ENCODE measurements around the gene SCN11A.

SCN11A gene

DNA sequence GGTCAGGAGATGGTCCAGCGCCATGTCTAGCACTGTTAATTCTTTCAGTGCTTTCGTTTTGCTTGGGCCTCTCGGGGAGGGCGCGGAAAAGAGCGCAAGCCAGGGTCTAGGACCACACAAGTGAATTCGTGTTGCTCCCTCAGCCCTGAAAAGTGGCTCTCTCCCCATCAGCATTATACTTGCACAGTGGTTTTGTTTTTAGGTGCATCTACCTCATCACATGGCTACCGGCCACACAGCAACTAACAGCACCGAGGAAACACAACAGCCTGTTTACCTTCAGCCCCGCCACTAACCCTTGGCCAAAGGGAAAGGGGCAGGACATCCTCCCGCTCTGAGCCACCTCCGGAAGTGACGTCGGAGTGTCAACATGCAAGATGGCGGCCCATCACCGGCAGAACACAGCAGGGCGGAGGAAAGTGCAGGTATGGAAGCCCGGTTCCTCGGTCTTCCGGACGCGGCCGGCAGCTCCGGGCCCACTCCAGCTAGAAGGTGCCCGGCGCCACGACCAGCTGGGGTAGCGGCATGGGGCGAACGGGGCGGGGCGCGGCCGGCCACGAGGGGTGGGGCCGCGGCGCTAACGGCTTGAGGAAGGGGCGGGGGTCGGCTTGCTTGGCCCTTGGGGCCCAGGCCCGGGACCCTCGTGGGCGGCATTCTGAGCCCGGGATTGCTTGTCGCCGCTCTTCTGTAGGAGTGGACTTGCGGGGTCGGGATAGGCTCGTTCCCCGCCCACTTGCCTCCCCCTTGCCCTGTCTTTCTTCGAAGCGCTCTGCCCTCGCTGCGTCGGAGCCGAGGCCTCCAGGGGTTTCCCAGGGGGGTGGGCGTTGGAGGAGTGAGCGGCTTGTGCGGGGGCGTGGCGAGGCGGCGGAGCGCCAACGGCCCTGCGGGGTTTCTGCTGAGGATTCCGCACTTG, at the start of gene SCN11A, which contains the start of gene WDR48:
Gene SCN11A, minus strand, starts transcription at position 296 of the 913 bp plus-strand sequence. CDS start 101,582 bp downstream, outside the sequence.
Gene WDR48, plus strand, starts transcription at position 368 of the 913 bp plus-strand sequence. Its CDS starts 10 bp downstream, at position 378.
- peak; percentile 89 for DNase-seq

GRCh38 chr3:39101022-39101689, 49.4 kb upstream of the SCN11A start:
- DNase-seq, result peak; percentile 2

DNA sequence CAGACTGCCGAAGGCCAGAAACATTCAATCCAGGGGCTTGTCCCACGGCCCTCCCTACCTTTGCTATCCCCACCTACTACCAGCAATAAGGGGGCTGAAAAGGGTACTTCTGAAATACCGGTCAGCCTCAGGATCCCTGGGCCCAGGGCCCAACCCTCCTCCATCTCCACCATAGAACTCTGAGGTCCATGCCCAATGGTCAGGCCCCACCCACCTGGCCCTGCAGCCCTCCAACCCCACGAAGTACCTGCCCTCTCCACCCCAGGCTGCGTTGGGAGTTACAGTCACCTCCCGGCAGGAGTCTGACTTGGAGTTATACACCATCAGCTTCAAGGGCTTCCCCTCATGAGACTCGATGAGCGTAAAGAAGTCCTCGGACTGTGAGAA, 48.7 kb upstream of the SCN11A start:
- DNase-seq, result no peak

GRCh38 chr3:39099738-39100499, 48.2 kb upstream of the SCN11A start:
- DNase-seq, result no peak

DNA sequence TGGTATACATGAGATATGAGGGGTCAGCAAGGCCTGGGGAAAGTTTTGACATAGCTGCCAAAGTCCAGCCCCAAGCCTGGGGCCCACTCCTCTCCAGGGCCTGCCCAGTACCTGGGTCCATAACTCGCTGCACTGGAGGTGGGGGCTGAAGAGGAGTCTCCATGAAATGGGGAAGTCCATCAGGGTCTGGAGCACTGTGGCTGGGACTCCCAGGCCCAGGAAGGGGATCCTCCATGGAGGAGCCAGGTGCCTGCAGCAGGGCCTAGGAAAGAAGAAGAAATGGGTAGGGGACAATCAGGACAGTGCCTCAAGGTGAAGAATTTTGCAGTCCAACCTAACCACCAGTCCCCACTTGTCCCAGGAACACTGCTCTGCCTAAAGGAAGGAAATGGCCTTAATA, 47.5 kb upstream of the SCN11A start:
- DNase-seq, result no peak

GRCh38 chr3:39098473-39099000, 46.8 kb upstream of the SCN11A start:
- no peak for DNase-seq

GRCh38 chr3:39097716-39098472, 46.1 kb upstream of the SCN11A start:
- no peak for DNase-seq

DNA sequence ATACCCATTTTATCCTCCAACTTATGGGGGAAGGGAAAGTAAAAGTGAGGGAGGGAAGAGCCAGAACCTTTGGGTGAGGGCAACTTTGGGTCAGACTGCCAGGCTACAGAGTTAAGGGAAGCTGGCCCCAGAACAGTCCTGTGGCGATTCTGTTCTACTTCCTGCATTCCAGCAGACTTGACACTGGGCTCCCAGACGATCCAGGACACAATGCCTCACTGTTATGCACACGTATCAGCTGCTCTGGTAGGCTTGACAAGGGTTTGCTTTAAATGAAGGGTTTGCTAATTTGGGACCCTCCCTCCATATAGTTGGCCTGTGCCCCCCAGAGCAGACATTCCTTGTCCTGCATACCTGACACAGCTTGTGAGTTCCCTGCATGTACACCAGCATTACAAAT, 45.0 kb upstream of the SCN11A start:
- DNase-seq, result no peak

GRCh38 chr3:39095778-39096177, 44.0 kb upstream of the SCN11A start:
- DNase-seq, result no peak

GRCh38 chr3:39094851-39095677, 43.3 kb upstream of the SCN11A start:
- no peak for DNase-seq

DNA sequence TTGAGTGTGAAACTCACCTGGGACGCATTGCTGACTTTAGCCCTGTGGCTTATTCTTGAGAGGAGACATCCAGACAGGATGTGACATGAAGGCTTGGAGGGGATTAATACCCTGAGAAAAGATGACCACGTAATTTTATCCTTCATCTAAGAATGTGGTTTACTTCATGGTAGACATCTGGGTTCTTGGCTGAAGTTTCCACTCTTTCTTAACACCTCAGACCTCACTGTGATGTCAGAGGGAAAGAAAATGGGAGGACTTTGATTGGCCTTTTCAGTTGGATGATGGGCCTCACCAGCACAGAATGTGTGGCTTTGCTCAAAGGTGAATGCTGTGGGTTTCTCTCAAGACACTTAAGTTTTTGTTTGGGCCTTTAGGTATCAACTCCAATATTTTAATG, 39.2 kb upstream of the SCN11A start:
- no peak for DNase-seq

DNA sequence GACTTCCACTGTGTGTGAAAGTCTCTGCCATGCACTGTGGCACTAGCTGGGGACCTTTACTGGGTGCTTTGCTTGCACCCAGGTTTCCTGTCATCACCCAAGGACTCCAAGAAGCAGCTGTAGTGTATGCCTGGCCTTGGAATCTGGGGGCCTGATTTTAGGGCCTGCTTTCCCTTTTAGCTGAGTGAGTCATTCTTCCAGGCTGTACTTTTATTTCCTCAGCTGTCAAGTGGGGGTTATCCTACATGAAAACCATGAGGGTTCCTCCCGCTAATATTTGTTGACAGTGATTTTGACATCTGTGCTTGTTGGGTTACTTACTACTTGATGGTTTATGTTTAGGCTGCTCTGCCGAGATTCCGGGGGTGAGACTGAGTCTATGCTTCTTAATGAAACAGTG, 37.1 kb upstream of the SCN11A start:
- DNase-seq, result no peak

- DNase-seq, result no peak
These were observed 36.7 kb upstream of the SCN11A start for GRCh38 chr3:39088456-39088855.

GRCh38 chr3:39086144-39086543, 34.4 kb upstream of the SCN11A start:
- DNase-seq, result no peak

DNA sequence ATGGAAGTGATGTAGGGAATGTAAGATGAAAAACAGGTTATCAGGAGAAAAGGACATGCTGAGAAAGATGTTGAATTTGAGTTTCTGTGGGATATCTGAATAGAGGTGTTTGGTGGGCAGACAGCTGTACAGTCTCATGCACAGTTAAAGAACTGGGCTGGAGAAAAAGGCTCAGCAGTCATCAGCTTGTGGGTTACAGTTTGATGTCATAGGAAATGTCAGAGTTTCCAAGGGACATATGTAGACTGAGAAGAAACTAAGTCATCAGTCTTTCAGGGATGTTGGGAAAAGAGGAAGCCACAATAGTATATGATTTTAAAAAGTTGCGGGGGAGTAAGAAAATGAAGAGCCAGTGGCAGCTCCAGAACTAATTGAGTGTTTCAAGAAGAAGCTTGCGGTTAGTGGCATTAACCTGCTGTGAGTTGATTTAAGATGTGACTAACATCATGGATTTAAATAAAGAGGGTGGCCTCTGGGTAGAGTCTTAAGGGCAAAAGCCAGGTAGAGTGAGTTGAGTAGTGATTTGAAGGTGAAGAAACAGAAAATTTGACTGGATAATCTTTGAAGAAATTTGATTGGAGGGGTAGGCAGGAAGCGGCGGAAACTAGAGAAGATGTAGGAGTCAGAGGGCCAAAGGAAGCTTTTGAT, 31.0 kb upstream of the SCN11A start:
- no peak for DNase-seq

GRCh38 chr3:39080026-39080425, 28.3 kb upstream of the SCN11A start:
- DNase-seq, result no peak

- DNase-seq, result no peak
These were observed 27.8 kb upstream of the SCN11A start for GRCh38 chr3:39079530-39079929.

DNA sequence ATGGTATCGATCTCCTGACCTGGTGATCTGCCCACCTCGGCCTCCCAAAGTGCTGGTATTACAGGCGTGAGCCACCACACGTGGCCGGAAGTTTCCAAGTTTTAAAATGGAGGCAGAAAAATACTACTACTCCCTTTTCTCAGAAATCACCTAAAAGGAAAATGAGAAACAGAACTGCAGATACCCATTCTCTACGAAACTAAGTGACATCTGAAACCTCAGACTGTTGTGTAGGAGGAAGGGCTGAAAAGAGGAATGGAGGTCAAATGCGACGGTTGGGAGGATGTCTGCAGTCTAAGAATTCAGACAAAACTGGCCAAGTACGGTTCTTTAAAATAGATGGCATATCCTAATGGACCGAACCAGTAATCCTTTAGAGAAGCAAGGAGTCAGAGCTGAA, 24.2 kb upstream of the SCN11A start:
- DNase-seq, result no peak

DNA sequence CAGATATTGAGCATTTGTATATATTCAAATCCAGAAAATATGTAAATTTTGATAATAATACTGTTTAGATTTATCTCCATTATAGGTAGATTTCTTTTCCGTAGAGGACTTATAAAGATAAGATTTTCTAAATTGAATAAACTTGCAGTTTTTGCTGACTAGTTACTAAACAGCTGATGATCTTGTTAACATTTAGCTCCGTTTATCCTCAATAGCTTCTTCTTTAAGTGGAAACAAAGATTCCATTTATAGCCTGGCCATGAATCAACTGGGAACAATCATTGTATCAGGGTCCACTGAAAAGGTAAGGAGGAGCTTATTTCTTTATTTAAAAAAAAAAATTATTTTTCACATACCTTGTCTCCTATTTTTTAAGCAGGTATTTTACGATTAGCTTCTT, 16.8 kb upstream of the SCN11A start:
- DNase-seq, result no peak

GRCh38 chr3:39067286-39067685, 15.5 kb upstream of the SCN11A start:
- DNase-seq, result no peak

GRCh38 chr3:39065197-39065596, 13.5 kb upstream of the SCN11A start:
- peak; percentile 3 for DNase-seq
